Ishikawa (cell line): Measurements from ENCODE around the gene HMGXB3.

Source experiments
- CEBPB ChIP-seq: IDR thresholded peaks from 2 replicates; pipeline ENCODE4 v1.6.1; 2012
- CREB1 ChIP-seq: IDR thresholded peaks from 2 replicates; pipeline ENCODE4 v1.6.1; 2012; ENCODE audit warnings: low read depth
- EP300 ChIP-seq: IDR thresholded peaks from 2 replicates; pipeline ENCODE4 v1.6.1; 2012; ENCODE audit warnings: borderline replicate concordance
- FOXM1 ChIP-seq: IDR thresholded peaks from 2 replicates; pipeline ENCODE4 v1.6.1; 2012; ENCODE audit warnings: low read depth, borderline replicate concordance
- RAD21 ChIP-seq: IDR thresholded peaks from 2 replicates; pipeline ENCODE4 v1.6.1; 2012; ENCODE audit warnings: low read depth
- TAF1 ChIP-seq: IDR thresholded peaks from 2 replicates; pipeline ENCODE4 v1.6.1; 2012; ENCODE audit warnings: low read depth, mild to moderate bottlenecking
- TCF12 ChIP-seq: IDR thresholded peaks from 2 replicates; pipeline ENCODE4 v1.6.1; 2012; ENCODE audit warnings: low read depth
- TEAD4 ChIP-seq: IDR thresholded peaks from 2 replicates; pipeline ENCODE4 v1.6.1; 2012
- ZBTB7A ChIP-seq: IDR thresholded peaks from 2 replicates; pipeline ENCODE4 v1.6.1; 2012; ENCODE audit warnings: low read depth
- TF ChIP-seq, protein P1 (sequence below): IDR thresholded peaks from 2 replicates; pipeline ENCODE4 v1.6.1; 2012; ENCODE audit warnings: low read depth, mild to moderate bottlenecking
- TF ChIP-seq, protein P2 (sequence below): IDR thresholded peaks from 2 replicates; pipeline ENCODE4 v1.6.1; 2012
- TF ChIP-seq, protein P3 (sequence below): IDR thresholded peaks from 2 replicates; pipeline ENCODE4 v1.6.1; 2012

DNA sequence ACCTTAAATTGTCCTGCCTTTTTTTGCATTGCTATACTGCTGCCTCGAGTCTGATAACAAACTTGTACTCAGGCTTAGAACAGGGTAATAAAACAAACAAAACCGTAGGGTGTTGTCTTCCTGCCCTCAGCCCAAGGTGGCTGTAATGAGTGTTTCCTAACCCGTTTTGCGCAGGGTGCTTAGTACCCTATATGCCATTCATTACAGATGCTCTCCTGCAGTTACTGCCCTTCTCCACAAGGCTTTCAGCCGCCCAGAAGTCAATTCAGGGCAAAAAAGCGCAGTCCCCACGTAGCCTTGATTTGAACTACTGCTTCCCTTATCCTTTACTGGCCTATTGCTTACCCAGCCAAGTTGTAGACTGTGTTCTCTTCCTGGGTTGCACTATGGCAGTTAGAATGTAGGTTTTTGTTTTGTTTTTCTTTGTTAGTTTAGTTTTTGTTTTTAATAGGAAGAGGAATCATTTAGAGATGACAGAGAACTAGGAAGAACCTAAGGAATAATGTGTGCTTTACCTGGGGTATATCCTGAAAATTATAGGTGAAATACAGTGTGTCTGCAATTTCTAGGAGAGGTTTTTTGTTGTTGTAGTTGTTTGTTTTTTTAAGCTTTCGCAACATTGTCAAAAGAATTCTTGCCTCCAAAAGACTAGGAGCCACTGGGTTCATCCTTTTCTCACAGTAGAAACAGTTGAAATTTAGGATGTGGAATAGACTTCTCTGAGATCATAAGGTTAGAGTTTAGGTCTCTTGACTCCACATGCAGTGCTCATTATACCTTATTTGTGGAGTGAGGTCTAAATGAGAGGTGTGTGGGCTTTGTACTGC, 1.3 kb downstream of the HMGXB3 start:
- no peak for TF ChIP-seq EP300
- 0 out of 2 replicates have a peak, but pooled peaks have one; percentile 12 for TF ChIP-seq RAD21
- no peak for TF ChIP-seq CREB1
- no peak for TF ChIP-seq CEBPB
- TF ChIP-seq FOXM1, result no peak
- TF ChIP-seq, protein P1, sequence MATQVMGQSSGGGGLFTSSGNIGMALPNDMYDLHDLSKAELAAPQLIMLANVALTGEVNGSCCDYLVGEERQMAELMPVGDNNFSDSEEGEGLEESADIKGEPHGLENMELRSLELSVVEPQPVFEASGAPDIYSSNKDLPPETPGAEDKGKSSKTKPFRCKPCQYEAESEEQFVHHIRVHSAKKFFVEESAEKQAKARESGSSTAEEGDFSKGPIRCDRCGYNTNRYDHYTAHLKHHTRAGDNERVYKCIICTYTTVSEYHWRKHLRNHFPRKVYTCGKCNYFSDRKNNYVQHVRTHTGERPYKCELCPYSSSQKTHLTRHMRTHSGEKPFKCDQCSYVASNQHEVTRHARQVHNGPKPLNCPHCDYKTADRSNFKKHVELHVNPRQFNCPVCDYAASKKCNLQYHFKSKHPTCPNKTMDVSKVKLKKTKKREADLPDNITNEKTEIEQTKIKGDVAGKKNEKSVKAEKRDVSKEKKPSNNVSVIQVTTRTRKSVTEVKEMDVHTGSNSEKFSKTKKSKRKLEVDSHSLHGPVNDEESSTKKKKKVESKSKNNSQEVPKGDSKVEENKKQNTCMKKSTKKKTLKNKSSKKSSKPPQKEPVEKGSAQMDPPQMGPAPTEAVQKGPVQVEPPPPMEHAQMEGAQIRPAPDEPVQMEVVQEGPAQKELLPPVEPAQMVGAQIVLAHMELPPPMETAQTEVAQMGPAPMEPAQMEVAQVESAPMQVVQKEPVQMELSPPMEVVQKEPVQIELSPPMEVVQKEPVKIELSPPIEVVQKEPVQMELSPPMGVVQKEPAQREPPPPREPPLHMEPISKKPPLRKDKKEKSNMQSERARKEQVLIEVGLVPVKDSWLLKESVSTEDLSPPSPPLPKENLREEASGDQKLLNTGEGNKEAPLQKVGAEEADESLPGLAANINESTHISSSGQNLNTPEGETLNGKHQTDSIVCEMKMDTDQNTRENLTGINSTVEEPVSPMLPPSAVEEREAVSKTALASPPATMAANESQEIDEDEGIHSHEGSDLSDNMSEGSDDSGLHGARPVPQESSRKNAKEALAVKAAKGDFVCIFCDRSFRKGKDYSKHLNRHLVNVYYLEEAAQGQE, result no peak
- TF ChIP-seq TCF12, result no peak
- no peak for TF ChIP-seq TAF1
- TF ChIP-seq, protein P2, sequence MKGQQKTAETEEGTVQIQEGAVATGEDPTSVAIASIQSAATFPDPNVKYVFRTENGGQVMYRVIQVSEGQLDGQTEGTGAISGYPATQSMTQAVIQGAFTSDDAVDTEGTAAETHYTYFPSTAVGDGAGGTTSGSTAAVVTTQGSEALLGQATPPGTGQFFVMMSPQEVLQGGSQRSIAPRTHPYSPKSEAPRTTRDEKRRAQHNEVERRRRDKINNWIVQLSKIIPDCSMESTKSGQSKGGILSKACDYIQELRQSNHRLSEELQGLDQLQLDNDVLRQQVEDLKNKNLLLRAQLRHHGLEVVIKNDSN, result no peak
- TF ChIP-seq TEAD4, result no peak
- no peak for TF ChIP-seq ZBTB7A
- TF ChIP-seq, protein P3, sequence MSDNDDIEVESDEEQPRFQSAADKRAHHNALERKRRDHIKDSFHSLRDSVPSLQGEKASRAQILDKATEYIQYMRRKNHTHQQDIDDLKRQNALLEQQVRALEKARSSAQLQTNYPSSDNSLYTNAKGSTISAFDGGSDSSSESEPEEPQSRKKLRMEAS, result no peak
